Ovary (tissue), 9 donors: ENCODE data around the gene TSPAN32. TPM values are rescaled to one million over a fixed set of nuclear protein-coding genes. Genes with fewer than 3 reads are reported as not detected.

Source experiments
- DNase-seq, 5 donors: peaks; one replicate each; pipeline ENCODE4 v3.0.0-alpha.2; 2019 to 2020
- H3K27ac ChIP-seq, 2 donors: fragments of 200-600 bp; one replicate each; pipeline versions ENCODE4 v1.5.1 to v1.8.0; 2019 to 2022
- H3K27me3 ChIP-seq: fragments of 200-600 bp; one replicate; pipeline ENCODE4 v1.8.0; 2022
- H3K36me3 ChIP-seq: fragments of 200-600 bp; sonication (generic); one replicate; pipeline ENCODE4 v1.5.1; 2019
- H3K4me1 ChIP-seq: one replicate; pipeline ENCODE4 v1.8.1; 2013; ENCODE audit warnings: mild to moderate bottlenecking, moderate library complexity; ENCODE audit not compliant: insufficient read depth
- H3K4me3 ChIP-seq: fragments of 200-600 bp; sonication (generic); one replicate; pipeline ENCODE4 v1.5.1; 2017
- H3K9me3 ChIP-seq, 2 donors: fragments of 200-600 bp in 1 of 2; sonication (generic) in 1 of 2; one replicate each; pipeline versions ENCODE4 v1.5.1 to v1.8.1; 2013 to 2019; ENCODE audit warnings: mild to moderate bottlenecking in 1 of 2, moderate library complexity in 1 of 2
- CTCF ChIP-seq, 3 donors: fragments of 450-650 bp in 2 of 3; fragments of 200-600 bp in 1 of 3; IDR thresholded peaks; one replicate each; pipeline versions ENCODE4 v1.5.1 to v1.8.0; 2016 to 2022; ENCODE audit warnings: antibody characterized with exemption in 3 of 3, mild to moderate bottlenecking in 1 of 3
- EP300 ChIP-seq: sonication (generic); formaldehyde crosslinking; IDR thresholded peaks from one replicate; pipeline ENCODE4 v1.6.1; 2017; ENCODE audit warnings: antibody characterized with exemption
- POLR2A ChIP-seq: fragments of 450-650 bp; IDR thresholded peaks from one replicate; pipeline ENCODE4 v1.6.1; 2017; ENCODE audit warnings: antibody characterized with exemption, mild to moderate bottlenecking, moderate library complexity
- WGBS, 3 donors: extraction: QIAGEN DNeasy Blood & Tissue Kit in 1 of 3; methylation state at CpG; one replicate each; pipeline versions ENCODE4 v1.1.5 to v1.1.7; 2013 to 2017; 5-methylcytosine and 5-hydroxymethylcytosine counted together
- intact Hi-C, 4 donors: fragments of 100-400 bp; cut with DNase I; formaldehyde crosslinking; loops; one replicate each; pipeline versions ENCODE4 v1.11.0 to v1.15.1; 2022 to 2023
- polyA plus RNA-seq, 2 donors: library from polyadenylated mRNA; stranded (reverse); fragments of 200-250 nt in 1 of 2; fragments of 350-450 nt in 1 of 2; fragmentation: Illumina TruSeq in 1 of 2; extraction: RNeasy Lipid Tissue Mini Kit (QIAGEN cat#74804) in 1 of 2; gene quantifications; one replicate each; pipeline ENCODE4 v1.2.3, GENCODE V29; 2013 to 2014
- total RNA-seq, 7 donors: library from RNA; depleted of rRNA in 2 of 7; stranded (reverse); fragments of >200 nt in 2 of 7; fragmentation: NEBNext Ultra II Directional in 3 of 7; extraction: Animal tissue kit (Norgen Biotek cat#: 25700) in 3 of 7; gene quantifications; one replicate each; pipeline versions ENCODE4 v1.1.0 to v1.2.4, GENCODE V29; 2016 to 2023
- donor health status: DM: no; HTN: no; CAD: no; lungs with moderate emphysema.
- donor health status: DM: no; HTN: no; CAD: no.
- donor health status: Bipolar disorder and iron deficiency.
- donor health status: DM: yes; HTN: yes; CAD: no.
- donor health status: DM: no; HTN: no; CAD: no.
- donor health status: DM: yes; HTN: yes; CAD: no.

The TSPAN32 gene
- total and polyA plus RNA-seq, 9 donors, result 0.63 to 3.9 (median 1.3) TPM; not detected in 2

GRCh38 chr11:2293531-2293971 lies 8.3 kb upstream of the TSPAN32 start:
- 81 to 89% (median 84%) methylated on average over 20 of the region's 20 CpGs for WGBS, 3 donors
- no peaks in the 10 kb centered on the region for H3K9me3 ChIP-seq
- no peak overlapping the region for H3K27ac ChIP-seq
- no peaks in the 10 kb centered on the region for H3K4me1 ChIP-seq
- H3K4me3 ChIP-seq, result no peak overlapping the region
- no peak for TF ChIP-seq POLR2A
- no peak for TF ChIP-seq CTCF (IDR thresholded peaks at IDR 0.05)
- TF ChIP-seq EP300, result no peak
- H3K36me3 ChIP-seq, result no peaks in the 10 kb centered on the region
- no peak for DNase-seq
- intact Hi-C loops, result no loop called here
- H3K27me3 ChIP-seq, result no peaks in the 10 kb centered on the region

- intact Hi-C loops, result no loop called here
- WGBS, 3 donors, result 75 to 87% (median 76%) methylated on average over 26 to 27 of the region's 27 CpGs
- H3K4me3 ChIP-seq, result no peak overlapping the region
- H3K9me3 ChIP-seq, result no peaks in the 10 kb centered on the region
- peak in 2 of 5 donors; percentile 9 to 21 for DNase-seq
- TF ChIP-seq EP300 (no peak), CTCF (IDR thresholded peaks at IDR 0.05) (no peak)
- H3K27ac ChIP-seq, result no peak overlapping the region
- H3K27me3 ChIP-seq, result no peaks in the 10 kb centered on the region
- H3K4me1 ChIP-seq, result no peaks in the 10 kb centered on the region
- no peaks in the 10 kb centered on the region for H3K36me3 ChIP-seq
Observed at GRCh38 chr11:2293984-2294925, 7.6 kb upstream of the TSPAN32 start.

GRCh38 chr11:2294926-2295290 lies 6.9 kb upstream of the TSPAN32 start:
- 78 to 89% (median 84%) methylated on average over 8 of the region's 8 CpGs for WGBS, 3 donors
- Histone ChIP-seq H3K27me3 (no peaks in the 10 kb centered on the region), H3K4me1 (no peaks in the 10 kb centered on the region), H3K4me3 (no peak overlapping the region), H3K27ac (no peak overlapping the region), H3K36me3 (no peaks in the 10 kb centered on the region), H3K9me3 (no peaks in the 10 kb centered on the region)
- no peak for TF ChIP-seq CTCF (IDR thresholded peaks at IDR 0.05)
- TF ChIP-seq POLR2A, result no peak
- TF ChIP-seq EP300, result no peak
- peak in 1 of 5 donors; percentile 12 for DNase-seq
- intact Hi-C loops, result no loop called here

DNA sequence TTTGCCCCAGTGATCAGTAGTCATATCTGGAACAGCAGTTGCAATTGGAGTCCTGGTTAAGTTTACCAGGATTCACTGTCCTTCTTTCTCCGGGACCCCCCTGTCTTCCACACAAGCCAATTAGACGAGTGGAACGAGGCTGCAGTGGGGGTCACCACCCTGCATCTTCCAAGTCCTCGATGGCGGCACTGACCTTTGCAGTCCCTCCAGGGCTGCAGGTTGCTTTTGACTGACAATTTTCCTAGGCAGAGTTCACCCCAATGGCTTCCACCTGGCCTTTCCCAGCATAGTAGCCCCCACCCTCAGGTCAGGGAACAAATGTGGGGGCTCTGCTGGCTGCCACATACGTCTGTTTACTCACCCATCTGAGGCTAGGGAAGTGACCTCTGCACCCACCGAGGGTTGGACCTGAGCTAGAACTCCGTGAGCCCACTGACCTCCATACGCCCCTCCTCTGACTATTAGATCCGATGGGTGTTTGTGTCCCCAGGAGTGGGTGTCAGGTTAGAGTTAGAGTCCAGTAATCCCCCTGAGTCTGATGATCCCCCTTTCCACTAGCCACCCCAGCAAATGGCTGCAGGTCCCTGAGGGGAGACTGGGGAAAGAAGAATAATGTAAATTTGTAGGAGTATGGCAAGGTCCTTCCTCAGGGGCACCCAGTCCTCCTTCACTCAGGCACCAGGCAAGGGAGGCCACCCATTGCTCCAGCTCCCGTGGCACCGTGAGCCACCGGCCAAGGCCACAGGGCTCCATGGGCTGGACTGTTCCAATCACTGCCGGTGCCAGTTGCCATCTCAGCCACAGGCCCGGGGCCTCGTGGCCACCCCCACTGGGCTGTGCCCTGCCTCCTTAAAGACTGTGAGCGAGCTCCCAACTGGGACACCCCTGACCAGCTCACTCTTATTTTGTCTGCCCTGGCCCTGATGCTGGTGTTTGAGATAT lies 5.6 kb upstream of the TSPAN32 start:
- Histone ChIP-seq H3K4me1 (no peaks in the 10 kb centered on the region), H3K36me3 (no peaks in the 10 kb centered on the region), H3K4me3 (no peak overlapping the region), H3K27me3 (no peaks in the 10 kb centered on the region), H3K27ac (no peak overlapping the region), H3K9me3 (no peaks in the 10 kb centered on the region)
- intact Hi-C loops, result no loop called here
- DNase-seq, result peak in 2 of 5 donors; percentile 10 to 12
- no peak for TF ChIP-seq CTCF (IDR thresholded peaks at IDR 0.05)
- no peak for TF ChIP-seq POLR2A
- no peak for TF ChIP-seq EP300
- WGBS, 3 donors, result 78 to 91% (median 83%) methylated on average over 17 of the region's 17 CpGs
